HG03439 (cell line): ENCODE results near the gene NCKAP5.

ENCODE experiments used
- ATAC-seq: cut with Tn5 transposase; IDR thresholded peaks from one replicate; pipeline ENCODE4 v1.9.1; 2021; ENCODE audit warnings: mild to moderate bottlenecking, moderate library complexity; ENCODE audit not compliant: unreplicated experiment

NCKAP5 gene

DNA sequence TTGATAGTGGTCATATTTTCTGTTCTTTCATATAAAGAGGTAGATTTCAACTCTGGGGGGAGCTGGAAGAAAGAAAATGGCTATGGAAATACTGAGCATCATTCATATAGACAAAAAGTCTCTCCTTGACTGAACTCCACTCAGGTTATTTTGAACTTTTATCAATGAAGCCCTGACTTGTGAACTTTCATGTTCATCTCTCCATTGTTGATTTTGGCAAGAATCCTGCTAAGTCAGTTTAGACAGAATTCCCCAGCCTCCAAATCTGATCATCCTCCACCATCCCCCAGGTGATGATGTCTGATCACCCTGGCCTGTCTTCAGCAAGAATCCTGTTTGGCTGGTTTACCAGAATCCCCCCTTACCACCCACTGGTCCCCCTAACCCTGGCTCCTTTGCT is 395.0 kb downstream of the NCKAP5 start:
- no peak for ATAC-seq

DNA sequence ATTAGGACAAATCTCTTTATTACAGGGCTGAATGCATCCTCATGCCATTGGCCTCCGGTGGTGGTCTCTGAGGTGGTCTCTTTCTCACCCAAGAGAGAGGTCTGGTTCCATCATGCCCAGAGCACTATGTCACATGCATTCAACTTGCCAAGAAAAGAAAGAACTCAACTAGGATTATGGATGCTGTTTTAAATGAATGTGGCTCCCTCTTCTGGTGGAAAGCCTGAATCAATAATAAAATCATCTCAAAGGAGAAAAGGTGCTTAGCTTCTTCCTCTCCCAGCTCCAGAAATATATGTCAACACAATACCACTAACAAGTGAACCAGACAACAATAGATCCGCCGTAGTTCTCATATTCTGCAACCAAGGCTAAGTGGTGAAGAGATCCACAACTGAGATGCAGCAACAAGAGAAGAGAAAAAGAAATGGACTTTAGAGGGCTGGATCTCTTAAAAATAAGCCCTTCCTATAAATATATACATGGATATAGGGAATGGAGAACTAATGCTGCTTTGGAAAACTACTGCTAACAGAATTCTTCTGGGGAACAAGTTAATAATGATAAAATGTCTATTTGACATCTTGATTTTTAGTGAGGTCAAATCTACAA is 396.8 kb downstream of the NCKAP5 start:
- no peak for ATAC-seq

DNA sequence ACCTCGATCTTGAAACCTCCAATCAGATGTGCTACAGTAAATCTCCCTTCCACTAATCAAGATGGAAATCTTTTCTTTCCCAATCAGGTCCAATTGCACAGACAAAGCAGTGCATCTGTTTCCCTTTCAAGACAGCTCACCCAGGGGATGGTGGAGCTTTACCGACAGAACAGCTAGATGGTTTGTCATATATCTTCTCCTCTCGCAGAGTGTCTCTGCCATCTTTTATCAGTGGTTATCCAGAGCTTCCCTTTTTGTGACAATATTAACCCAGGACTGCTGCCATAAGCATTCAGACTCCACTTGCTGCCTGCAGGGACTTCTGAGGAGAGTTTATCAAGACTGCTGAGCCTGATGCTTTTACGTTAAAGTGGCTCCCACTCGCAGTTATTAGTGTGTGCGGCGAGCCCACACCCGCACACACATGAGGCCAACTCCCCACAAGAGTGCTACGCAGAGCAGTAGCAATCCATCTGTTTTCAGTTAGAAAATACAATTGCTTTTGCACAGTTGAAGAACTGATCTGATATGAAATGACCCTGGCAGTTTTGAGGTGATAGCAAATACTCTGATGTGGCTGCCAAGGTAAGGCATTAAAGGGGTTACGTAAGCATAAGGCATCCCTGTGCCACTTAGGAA is 398.9 kb downstream of the NCKAP5 start:
- ATAC-seq: no peak

DNA sequence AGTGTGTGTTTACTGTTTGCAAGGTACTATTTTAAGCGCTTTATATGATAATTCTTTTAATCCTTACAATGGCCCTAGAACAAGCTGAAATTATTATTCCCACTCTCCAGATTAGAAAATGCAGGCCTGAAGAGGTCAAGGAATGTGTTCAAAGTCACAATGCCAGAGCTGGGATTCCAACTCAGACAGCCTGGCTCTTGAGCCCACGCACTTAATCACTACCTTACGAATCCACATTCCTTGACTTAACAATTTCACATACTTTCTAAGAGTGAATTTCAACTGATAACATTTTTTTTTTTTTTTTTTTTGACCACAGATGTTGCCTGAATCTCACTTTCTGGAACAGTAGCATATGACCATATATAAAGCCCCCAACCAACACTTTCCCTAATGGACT is 400.3 kb downstream of the NCKAP5 start:
- ATAC-seq: no peak

DNA sequence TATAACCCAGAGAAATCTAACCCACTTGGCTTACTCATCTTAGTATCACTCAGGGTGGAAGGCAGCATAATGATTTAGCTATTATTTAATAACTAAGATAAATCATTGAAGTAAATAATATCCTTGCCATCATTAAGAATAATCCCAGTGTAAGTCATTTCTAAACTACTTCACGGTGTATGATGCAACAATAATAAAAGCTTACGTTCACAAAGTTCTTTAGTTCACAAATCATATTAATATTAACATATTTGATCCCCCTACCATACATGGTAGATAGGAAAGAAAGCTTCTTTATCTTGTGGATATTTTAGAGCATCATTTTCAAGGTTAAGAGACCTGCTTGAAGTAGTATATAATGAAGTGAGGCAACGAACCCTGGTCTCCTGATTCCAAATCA is 401.0 kb downstream of the NCKAP5 start:
- ATAC-seq: no peak

DNA sequence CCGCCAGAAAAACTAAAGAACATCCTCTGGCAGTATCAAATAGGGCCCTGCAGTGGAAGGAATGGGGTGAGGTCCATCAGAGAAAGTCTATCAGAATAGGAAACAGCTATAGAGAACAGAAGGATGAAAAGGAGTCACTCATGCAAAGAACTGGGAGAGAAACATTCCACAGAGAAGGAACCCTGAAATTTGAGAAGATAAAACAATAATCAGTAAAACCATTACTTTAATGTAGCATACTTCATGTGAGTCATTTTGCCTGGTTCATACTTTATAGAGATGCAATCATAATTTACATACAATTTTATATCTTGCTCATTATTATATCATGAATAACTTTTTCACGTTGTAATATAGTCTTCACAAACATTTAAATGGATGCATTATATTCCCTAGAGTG is 402.2 kb downstream of the NCKAP5 start:
- ATAC-seq: no peak

DNA sequence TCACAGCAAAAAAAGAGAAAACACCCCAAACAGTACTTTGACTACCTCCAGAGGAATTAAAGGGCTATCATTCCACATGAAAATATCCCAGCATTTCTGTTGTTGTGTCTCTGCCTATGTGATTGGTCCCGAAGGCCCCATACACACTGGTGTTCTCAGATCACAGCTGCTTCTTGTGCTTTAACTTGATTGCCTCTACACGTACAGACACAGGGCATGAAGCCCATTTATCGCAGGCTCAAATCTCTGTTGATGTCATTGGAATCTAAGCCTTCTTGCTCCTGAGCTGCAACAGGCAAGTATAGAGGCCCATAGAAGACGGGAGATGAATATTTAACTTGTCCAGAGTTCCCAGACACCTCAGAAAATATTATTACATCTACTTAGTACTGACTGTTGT is 405.2 kb downstream of the NCKAP5 start:
- no peak for ATAC-seq

DNA sequence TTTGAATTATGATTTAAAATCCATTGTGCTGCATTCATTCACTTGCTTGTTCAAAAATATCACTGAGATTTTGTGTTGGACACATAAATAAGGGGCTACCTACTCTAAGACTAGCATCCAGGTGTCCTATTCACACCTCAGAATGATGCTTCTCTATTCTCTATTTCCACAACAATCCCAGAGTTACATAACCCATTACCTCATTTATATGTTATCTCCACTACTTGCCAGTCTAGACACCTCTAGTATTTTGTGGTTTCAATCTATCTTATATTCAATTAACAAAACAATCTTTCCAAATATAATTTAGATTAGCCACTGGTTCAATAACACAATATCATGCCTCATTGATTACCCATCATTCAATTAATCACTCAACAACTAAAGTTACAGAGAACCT is 409.8 kb downstream of the NCKAP5 start:
- ATAC-seq: no peak

DNA sequence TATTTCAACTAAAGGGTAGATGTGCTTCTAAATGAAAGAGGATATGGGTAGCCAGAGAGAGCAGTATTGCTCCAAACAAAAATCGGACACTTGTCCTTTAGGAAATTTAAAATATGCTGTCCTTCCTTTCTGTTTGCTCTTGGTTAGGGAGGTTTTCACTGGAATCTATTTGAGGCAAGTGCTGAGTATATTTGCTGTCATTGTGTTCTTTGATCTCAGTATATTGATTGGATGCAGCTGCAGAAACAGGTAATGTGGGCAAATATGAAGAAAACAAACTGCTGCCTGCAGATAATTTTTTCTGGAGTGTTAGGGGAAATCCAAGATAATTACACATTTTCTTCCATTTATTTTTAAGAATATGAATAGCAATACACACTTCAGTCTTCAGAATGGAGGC is 410.2 kb downstream of the NCKAP5 start:
- no peak for ATAC-seq

DNA sequence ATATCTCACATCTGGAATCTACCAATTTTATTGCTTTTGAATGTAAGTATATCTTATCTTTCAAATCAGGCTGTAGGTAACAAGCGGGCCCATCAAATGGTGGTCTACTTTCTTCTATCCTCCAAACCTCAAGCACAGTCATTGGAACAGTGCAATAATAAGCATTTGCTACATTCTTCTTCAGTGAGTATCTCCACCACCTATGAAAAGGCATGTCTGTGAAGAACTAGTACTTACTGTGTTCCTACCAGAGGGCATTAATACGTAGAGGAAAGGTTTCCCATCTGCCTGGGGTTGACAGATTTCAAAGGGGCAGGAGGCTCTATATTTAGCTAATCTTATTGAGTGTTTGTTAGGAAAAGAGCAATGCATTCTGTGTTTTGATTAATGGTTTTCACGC is 411.1 kb downstream of the NCKAP5 start:
- no peak for ATAC-seq

DNA sequence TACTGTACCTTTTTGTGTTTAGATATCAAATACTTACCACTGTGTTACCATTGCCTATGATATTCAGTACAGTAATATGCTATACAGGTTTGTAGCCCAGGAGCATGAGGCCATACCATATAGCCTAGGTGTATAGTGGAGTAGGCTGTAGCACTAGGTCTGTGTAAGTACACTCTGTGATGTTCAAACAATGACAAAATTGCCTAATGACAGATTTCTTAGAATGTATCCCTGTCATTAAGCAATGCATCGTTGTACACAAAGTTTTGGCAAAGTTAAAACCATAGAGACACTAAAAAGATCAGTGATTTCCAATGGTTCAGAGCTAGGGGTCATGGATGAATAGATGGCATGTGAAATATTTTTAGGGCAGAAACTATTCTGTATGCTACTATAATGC is 415.5 kb downstream of the NCKAP5 start:
- ATAC-seq: no peak

DNA sequence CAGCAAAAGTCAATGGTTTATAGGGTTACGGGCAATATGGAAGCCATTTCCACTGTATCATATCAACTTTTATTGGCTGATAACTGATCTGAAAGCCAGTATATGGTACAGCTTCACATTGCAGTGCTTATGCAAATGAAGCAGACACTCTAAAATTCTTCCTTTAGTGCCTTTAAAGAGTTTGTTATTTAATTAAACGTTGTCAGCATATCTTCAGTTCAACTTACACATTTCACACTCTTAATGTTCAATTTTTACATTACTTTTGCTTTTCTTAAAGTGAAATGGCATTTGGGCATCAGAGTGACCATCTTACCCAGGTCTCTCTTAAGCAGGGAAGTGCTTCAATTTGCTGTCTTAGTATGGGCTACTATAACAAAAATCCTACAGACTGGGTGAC is 420.1 kb downstream of the NCKAP5 start:
- no peak for ATAC-seq

DNA sequence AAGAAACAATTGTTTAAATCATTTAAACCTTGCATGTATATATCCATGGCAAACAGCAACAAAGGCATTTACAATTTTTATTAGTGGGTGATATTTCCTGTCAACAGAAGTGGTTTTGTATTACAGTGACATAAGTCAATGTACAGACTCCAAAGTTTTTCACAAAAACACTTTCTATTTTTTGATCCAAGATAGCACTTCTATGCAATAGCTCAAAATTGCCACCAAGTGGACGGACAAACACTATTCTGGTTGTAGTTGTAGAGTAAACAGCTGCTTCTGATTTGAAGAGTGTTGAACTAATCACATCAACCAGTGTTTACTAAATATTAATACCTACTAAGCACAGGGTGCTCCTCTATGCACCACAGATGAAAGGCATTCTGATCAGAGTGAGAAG is 421.4 kb downstream of the NCKAP5 start:
- no peak for ATAC-seq

DNA sequence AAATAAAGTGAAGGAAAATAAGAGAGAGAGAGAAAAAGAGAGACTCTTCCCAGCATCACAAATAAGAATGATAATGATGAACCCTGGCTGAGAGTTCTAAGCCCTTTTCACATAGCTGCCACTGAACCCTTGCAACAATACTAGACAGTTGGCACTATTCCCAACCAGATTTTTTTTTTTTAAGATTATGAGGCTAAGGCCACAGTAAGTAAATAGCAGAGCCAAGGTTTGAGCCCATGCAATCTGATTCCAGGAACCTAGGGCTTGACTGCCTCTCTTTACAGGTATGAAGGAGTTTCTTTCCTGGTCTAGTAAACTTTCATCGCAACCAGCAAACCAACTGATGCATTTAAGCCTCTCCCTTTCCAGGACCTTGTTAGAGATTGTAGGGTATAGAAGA is 424.6 kb downstream of the NCKAP5 start:
- no peak for ATAC-seq

DNA sequence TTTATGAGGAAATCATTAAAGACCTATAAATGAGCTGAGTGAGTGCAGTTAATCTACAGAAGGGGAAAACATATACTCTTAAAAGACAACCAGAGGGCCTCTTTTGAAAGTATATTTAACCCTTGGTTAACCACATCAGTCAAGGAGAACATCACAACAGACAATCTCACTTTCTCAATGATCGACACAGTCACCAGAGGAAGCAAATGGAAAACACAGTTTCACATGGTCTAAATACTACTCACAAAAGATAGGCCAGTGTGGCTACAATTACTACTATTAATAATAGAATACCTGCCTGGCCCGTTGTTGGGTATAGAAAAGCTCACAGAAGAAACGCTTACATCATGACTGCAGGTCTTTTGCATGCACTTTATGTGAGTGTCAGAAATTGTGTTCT is 426.2 kb downstream of the NCKAP5 start:
- ATAC-seq: no peak

DNA sequence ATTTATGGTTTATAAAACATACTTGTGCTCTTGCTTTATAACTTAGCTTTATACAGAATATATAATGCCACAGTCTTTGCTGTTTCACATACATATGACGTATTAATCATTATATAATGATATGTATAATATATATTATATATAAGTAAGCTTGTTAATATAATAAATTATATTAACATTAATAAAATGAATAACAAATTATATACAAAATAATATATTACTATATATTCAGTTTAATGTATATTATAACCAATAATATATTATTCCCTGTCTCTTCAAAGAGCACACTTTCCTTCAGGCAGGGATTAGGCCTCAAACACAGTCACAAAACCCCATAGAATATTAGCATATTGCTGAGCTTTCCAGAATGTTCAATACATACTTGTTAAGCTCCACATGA is 427.6 kb downstream of the NCKAP5 start:
- no peak for ATAC-seq

DNA sequence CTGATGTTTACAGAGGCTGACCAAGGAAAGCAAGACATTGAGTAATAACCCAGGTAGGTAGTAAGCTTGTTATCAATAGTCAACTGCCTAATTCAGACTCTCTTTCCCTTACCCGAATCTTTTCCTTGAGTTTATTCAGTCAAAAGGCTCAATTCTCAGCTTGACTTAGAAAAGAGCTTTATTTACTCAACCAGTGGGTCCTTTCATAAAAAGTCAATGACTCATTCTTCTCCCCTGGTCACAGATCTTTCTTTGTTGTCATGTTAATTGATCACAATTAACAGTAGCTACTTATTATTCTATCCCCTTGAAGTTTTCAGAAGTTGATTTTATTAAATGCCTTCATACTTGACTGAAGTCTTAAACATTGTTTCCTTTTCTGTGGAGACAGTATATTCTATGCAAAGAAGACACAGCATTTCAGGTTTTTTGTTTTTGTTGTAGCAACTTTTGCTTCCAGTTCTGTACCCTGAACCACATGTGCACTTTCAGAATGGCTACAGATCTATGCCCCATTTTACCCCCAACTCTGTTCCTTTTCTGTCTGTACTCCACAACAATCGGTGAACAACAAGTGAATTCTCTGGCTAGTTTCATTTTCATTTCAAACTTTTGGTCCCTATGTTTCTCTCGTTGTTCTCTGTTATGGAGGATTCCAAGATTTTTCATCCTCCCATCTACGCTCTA is 428.3 kb downstream of the NCKAP5 start:
- no peak for ATAC-seq

DNA sequence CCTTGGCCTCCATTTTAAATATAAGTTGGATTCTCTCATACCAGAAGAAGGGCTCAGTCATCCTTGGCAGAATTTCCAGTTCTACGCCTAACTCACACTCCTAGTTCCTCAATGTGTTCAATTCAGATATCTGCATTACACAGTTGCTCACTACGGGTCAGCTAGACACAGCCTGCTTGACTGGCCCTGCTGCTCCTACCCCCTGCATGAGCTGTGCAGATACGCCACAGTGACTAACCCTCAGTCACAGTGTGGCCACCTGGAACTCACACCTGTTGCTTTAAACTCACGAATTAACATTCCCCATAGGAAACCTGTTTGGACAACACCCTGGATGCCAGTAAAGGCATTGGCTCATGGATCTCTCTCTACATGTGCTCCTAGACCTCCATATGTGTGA is 429.6 kb downstream of the NCKAP5 start:
- ATAC-seq: no peak

DNA sequence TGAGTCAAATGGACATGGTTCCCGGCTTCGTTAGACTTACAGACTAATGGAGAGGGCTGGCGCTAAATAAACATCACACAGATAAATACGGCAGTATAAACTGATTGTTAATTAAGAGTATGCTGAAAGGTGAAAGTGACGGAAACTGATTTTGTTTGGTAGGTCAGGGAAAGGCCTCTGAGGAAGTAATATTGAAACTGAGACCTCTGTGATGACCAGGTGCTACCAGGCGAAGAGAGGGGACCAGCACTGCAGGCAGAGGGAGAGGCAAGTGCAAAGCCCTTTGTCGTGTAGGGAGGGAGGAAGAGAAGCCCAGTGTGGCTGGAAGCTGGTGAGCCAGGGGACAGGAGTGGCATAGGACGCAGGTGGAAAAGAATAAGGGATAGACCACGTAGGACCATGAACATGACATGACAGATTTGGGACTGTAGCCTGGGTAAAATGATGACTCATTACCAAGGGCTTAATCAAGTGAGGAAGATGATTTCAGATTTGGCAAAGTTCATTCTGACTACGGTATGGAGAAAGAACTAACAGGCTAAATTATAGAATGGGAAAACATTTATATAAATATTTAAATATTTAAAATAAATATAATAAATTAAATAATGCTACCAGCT is 433.1 kb downstream of the NCKAP5 start:
- no peak for ATAC-seq

DNA sequence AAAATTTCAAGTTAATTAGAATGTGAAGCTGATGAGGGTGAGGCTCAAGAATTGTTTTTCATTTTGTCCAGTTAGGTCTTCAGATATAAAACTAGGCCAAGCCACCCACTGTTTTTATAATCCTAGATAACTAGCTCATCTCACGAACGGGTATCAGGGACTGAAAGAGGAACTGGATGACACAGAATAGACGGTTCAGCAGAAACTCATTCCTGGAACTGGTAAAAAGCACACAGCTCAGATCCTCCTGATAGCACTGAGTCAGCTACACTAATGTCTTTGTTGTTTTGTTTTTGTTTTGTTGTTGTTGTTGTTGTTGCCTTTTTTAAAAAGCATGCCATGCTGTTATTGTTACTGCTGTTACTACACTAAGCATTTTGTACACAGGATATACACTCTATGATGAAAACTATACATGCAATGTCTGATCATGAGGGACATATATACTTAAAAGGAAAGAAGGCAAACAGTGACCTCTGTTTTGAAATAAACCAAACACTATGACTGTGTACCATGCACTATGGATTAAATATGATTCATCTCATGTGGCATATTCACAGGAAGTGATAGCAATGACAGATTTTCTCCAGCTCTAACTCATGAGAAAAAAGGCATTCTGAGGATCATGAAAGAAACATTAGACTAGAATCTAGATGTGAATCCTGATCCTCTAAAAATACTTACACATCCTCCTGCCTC is 437.6 kb downstream of the NCKAP5 start:
- no peak for ATAC-seq

DNA sequence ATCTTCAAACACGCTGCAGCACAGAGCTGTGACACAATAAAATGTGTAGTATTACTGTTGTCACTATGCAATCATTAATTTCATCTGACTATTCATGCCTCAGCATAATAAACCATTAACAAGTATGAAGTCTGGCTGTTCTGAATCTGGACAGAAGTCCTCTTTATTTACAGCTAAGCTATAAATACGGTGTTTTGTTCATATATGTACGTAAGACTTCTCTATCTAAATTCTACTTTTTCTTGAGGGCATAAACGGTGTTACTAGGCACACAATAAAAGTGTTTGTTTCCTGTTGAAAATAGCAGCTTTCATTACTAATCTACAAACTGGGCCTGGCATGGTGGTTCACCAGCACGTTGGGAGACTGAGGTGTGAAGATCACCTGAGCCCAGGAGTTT is 443.8 kb downstream of the NCKAP5 start:
- no peak for ATAC-seq

DNA sequence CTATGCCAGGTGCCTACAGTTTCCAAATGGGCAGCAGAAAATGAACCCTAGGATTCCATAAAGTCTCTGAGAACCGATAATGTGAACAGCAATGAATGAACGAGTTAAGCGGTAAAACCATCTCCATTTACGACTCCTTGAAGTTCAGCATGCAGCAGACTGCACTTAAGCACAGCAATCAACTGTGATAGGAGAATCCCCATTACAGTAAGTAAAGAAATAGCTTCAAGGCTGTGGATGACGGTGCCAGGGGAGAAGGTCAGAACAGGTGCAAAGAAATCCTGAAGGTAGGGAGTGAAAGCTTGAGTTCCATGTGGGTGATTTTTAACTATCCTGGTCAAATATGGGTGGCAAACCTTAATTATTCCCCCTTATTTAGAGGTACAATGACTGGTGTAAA is 444.4 kb downstream of the NCKAP5 start:
- no peak for ATAC-seq
